ENCODE results near the gene NAV1.

The NAV1 gene

DNA sequence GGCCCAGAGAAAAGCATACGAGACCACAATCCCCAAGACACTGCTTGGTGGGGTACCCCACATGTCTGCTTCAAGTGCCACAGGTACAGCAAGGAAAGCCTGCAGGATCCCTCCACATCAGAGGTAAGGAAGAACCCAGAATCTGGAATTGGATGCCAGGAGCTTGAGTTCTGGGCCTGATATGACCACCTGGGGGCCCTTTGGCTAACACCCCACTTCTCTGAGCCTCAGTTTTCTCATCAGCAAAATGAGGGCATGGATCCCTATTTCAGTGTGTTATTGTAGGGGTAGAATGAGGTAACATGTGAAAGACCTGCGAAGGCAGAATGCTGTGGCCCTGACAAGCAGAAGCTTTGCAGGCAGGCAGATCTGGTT lies 24.5 kb downstream of the NAV1 start:
- Histone ChIP-seq H2AFZ (ENCODE audit: low read depth, low read length) (no peak overlapping the region), H3K4me1 (ENCODE audit: insufficient read depth, low read length) (no peaks in the 10 kb centered on the region), H3K27me3 (ENCODE audit: insufficient read depth, low read length) (no peaks in the 10 kb centered on the region), H3K9me3 (ENCODE audit: low read length) (no peaks in the 10 kb centered on the region), H3K4me3 (ENCODE audit: low read length) (no peak overlapping the region), H3K36me3 (ENCODE audit: insufficient read depth, low read length) (no peaks in the 10 kb centered on the region)

DNA sequence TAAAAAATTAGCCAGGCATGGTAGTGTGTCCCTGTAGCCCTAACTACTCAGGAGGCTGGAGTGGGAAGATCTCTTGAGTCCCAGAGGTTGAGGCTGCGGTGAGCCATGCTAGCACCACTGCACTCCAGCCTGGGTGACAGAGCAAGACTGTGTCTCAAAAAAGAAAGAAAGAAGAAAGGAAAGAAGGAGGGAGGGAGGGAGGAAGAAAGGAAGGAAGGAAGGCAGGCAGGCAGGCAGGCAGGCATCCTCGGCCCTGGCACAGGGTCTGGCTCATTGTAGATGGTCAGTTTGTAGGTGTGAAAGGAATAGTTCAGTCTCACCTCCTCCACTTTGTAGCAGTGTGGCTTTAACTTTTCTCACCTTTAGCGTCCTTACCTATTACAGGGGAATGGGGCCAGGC lies 25.0 kb downstream of the NAV1 start:
- H3K9me3 ChIP-seq (ENCODE audit: low read length) = no peaks in the 10 kb centered on the region
- no peaks in the 10 kb centered on the region for H3K4me1 ChIP-seq (ENCODE audit: insufficient read depth, low read length)
- no peak overlapping the region for H3K4me3 ChIP-seq (ENCODE audit: low read length)
- H2AFZ ChIP-seq (ENCODE audit: low read depth, low read length) = no peak overlapping the region
- H3K27me3 ChIP-seq (ENCODE audit: insufficient read depth, low read length) = no peaks in the 10 kb centered on the region
- H3K36me3 ChIP-seq (ENCODE audit: insufficient read depth, low read length) = no peaks in the 10 kb centered on the region

DNA sequence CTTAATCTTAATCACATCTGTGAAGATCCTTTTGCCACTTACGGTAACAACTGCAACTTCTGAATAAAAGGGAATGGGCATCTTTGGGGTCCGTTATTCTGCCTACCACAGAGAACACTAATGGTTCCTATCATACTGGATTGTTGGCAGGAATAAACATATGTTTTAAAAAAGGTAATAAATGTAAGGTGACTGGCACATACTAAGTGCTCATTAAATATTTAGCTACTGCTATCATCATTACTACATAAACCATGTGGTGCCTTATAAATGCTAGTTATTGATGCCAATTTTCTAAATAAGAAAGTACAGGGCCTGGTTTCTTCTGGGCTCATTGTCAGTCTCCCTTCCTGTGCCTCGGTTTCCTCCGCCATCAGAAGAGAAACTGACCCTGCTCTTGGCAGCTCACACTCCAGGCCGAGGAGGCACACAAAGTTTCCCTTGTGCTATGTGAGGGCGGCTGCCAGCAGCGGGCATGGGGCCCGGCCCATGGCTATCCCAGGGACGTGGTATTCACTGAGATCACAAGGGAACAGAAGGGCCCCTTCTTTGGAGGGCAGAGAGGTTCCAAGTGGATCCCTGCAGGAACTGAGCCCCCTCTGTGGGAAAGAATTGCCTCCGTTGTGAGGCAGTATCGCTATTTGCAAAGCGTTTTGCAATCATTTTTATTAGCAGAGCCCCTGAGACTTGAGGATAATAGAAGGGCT lies 26.2 kb downstream of the NAV1 start:
- Histone ChIP-seq H3K4me1 (ENCODE audit: insufficient read depth, low read length) (peaks cover under 1% of the 10 kb centered on the region), H3K36me3 (ENCODE audit: insufficient read depth, low read length) (no peaks in the 10 kb centered on the region), H3K9me3 (ENCODE audit: low read length) (no peaks in the 10 kb centered on the region), H3K27me3 (ENCODE audit: insufficient read depth, low read length) (no peaks in the 10 kb centered on the region), H2AFZ (ENCODE audit: low read depth, low read length) (no peak overlapping the region), H3K4me3 (ENCODE audit: low read length) (no peak overlapping the region)

DNA sequence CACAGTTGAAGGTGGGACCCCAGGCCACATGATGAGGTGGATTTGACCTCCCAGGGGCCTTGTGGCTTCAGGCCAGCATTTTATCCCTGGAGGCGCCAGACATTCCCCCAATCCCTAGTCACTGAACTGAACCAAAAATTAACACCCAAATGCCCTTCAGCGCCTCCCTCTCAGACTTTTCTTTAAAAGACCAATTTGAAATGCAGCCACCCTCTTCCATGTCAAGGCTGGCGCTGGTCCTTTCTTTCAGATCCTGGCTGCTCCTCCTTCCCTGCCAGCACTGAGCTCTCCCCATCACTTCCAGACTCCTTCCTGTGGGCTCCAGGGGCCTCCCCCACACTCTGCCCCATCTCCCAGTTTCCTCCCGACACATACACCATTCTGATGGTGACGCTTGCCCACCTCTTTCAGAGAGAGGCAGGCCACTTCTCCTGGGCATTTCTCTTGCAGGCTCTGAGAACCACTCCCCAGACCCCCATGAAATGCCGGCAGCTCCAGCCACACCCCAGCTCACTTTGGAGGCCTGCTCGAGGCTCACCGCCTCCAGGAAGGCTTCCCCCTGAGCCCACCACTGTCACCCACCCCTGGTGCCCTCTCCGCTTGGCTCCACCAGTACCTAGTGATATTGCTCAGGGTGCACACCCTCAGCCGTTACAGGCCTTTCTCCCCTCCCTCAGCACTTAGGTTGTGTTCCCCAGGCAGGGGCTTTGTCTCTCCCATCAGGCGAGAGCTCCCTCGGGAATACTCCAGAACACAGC lies 27.0 kb downstream of the NAV1 start:
- H3K4me3 ChIP-seq (ENCODE audit: low read length) = no peak overlapping the region
- H3K27me3 ChIP-seq (ENCODE audit: insufficient read depth, low read length) = no peaks in the 10 kb centered on the region
- no peaks in the 10 kb centered on the region for H3K9me3 ChIP-seq (ENCODE audit: low read length)
- peaks cover 8% of the 10 kb centered on the region for H3K4me1 ChIP-seq (ENCODE audit: insufficient read depth, low read length)
- no peak overlapping the region for H2AFZ ChIP-seq (ENCODE audit: low read depth, low read length)
- no peaks in the 10 kb centered on the region for H3K36me3 ChIP-seq (ENCODE audit: insufficient read depth, low read length)

DNA sequence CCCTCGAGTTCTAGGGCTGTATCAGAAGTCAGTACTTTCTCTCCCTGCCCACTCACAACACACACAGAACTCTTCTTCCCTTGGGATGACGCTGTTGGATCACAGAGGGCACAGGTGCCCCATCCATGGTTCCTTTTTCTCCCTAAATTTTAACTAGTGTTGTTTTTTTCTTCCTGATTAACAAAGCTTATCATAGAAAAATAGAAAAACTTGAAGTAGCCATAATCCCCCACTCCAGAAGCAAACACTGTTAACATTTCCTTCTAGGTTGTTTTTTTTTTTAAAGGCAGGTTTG lies 27.5 kb downstream of the NAV1 start:
- H3K9me3 ChIP-seq (ENCODE audit: low read length) = no peaks in the 10 kb centered on the region
- no peak overlapping the region for H3K4me3 ChIP-seq (ENCODE audit: low read length)
- no peaks in the 10 kb centered on the region for H3K36me3 ChIP-seq (ENCODE audit: insufficient read depth, low read length)
- H2AFZ ChIP-seq (ENCODE audit: low read depth, low read length) = no peak overlapping the region
- no peaks in the 10 kb centered on the region for H3K27me3 ChIP-seq (ENCODE audit: insufficient read depth, low read length)
- H3K4me1 ChIP-seq (ENCODE audit: insufficient read depth, low read length) = peaks cover 14% of the 10 kb centered on the region

DNA sequence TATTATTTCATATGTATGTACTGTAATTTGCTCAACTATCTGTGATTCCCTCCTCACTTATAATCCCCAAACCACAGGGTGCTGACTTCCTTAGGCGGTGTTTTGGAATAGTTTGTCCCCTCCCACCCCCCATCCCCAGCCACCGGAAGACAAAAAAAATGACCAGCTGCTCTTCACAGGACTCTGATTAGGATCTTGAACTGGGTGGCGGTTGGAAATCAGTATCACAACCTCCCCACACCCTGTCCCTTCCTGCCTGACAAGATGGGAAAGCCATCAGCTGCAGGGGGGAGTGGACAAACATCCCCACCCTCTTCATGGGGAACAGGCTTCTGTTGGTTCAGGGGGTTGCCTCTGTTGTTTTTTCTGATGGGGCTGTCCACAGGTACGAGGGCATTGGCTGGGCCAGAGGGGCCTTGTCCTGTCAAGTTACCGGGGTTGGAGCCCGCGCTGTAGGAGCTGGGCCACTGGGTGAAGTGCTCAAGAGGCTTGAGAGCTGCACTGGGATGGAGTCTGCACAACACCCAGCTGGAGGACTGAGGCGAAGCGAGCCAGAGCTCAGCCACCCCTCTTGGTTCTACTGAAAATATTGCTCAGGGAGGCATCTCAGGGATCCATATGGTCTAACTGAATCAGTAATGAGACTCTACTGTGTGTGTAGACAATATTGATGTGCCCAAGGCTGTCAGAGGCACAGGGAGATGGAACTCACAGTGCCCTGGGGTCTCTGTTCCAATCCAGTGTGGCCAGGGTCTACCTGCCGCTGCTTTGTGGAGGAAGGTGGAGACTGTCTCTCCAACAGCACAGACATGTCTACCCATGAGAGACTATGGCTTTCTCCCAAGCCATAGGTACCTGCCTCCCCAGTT lies 28.2 kb downstream of the NAV1 start:
- Histone ChIP-seq H3K9me3 (ENCODE audit: low read length) (no peaks in the 10 kb centered on the region), H3K36me3 (ENCODE audit: insufficient read depth, low read length) (no peaks in the 10 kb centered on the region), H3K4me1 (ENCODE audit: insufficient read depth, low read length) (peaks cover 15% of the 10 kb centered on the region), H3K27me3 (ENCODE audit: insufficient read depth, low read length) (no peaks in the 10 kb centered on the region), H2AFZ (ENCODE audit: low read depth, low read length) (no peak overlapping the region), H3K4me3 (ENCODE audit: low read length) (no peak overlapping the region)

DNA sequence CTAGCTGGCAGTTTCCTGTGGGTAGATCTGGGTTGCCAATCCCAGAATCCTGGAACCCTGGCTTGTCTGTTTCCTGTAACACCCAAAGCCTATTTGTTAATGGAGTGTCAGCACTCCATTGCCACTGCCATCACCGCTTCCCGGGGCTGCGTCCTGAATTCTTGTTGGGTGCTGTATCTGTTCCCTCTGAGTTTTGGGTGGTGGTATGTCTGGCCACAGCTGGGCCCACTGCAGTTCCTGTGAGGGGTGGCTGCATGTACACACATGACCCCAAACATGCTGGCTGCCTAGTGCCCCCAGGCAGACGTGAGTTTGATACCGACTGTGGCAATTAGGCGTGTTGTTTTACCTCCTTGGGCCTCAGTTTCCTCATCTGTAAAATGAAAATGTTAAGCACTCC lies 29.3 kb downstream of the NAV1 start:
- Histone ChIP-seq H3K9me3 (ENCODE audit: low read length) (no peaks in the 10 kb centered on the region), H3K27me3 (ENCODE audit: insufficient read depth, low read length) (no peaks in the 10 kb centered on the region), H3K4me3 (ENCODE audit: low read length) (no peak overlapping the region), H3K4me1 (ENCODE audit: insufficient read depth, low read length) (peaks cover 15% of the 10 kb centered on the region), H3K36me3 (ENCODE audit: insufficient read depth, low read length) (no peaks in the 10 kb centered on the region), H2AFZ (ENCODE audit: low read depth, low read length) (no peak overlapping the region)

DNA sequence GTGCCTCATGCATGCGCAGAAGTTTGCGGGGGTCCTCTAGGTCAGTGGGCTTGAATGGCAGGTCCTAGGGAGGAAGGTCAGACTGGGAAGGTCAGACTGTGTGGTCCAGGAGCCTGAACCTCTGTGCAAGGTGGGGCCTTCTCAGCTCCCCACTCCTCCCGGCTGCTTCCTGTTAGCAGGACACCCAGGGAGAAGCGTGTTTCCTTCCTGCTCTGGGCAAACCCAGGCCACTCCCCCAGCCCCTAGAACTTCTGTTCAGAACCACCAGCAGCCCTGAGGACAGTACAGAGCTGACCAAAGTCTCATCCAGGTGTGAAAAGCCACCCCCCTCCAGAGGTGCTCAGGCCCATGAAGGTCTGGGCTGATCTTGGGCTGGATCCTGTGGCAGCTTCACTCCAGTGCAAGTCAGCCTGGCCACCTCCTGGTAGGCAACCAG lies 29.9 kb downstream of the NAV1 start:
- no peaks in the 10 kb centered on the region for H3K36me3 ChIP-seq (ENCODE audit: insufficient read depth, low read length)
- no peak overlapping the region for H2AFZ ChIP-seq (ENCODE audit: low read depth, low read length)
- peaks cover 15% of the 10 kb centered on the region for H3K4me1 ChIP-seq (ENCODE audit: insufficient read depth, low read length)
- no peaks in the 10 kb centered on the region for H3K9me3 ChIP-seq (ENCODE audit: low read length)
- H3K4me3 ChIP-seq (ENCODE audit: low read length) = no peak overlapping the region
- H3K27me3 ChIP-seq (ENCODE audit: insufficient read depth, low read length) = no peaks in the 10 kb centered on the region

DNA sequence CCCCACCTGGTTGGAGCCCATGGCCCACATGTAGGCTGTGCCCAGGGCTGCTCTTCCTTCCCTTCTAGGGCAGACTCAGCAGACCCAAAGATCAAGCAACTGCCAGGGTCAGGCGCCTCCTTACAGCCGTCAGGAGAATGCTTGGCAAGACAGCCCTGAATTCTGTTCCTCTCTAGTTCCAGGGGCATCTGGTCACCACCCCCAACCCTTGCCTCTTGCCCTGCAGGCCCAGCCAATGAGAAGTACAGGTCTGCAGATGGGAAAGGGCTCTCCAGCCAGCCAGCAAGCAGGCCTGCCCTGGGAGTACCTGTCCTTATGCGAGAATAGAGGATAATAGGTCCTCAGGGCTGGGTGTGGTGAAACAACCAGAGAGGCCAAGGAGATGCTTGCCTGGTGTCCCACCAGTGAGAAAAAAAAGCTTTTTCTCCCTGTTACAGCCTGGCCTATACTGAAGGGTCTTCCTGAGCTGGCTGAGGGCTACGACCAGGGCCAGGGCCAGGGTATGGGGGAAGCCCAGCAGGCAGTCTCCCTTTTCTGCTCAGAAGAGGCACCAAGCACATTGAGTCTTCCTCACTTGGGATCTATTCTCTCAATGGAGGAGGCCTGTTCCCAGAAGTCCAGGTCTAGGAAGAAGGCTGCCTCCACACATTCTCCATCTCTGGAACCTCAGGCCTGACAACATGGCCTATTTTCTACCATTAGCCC lies 31.4 kb downstream of the NAV1 start:
- Histone ChIP-seq H3K36me3 (ENCODE audit: insufficient read depth, low read length) (no peaks in the 10 kb centered on the region), H3K4me1 (ENCODE audit: insufficient read depth, low read length) (peaks cover 15% of the 10 kb centered on the region), H2AFZ (ENCODE audit: low read depth, low read length) (no peak overlapping the region), H3K4me3 (ENCODE audit: low read length) (no peak overlapping the region), H3K27me3 (ENCODE audit: insufficient read depth, low read length) (no peaks in the 10 kb centered on the region), H3K9me3 (ENCODE audit: low read length) (no peaks in the 10 kb centered on the region)

DNA sequence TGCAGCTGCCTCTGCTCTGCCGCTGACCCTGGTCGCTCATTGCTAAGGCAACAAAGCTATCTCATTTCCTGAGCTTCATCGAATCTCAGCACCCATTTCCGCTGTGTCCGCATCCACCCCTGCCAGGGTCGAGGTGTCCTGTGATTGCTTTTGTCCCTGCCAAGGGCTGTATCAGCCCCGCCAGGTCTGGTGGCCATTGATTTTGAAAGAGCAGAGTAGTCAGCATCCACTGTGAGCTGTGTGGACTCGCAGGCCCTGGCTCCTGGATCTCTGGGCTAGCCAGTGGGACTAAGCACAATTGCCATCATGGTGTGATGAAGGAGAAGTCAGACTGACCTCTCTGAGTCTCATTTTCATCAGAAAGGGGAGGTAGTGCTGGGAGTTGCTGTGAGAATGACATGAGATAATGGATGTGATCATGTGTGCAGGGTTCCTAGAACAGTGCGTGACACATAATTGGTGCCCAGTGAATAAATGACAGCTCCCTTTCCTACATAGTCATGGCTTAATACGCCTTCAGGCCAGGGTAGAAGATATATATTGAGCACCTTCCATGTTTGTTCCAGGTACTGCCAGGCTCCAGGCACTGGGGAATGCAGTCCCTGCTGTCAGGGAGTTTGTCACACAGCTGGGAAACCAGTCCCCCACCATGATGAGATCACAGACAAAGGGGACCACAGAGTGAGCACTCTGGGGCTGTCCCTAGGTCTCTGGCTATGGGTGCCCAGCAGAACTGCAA lies 32.1 kb downstream of the NAV1 start:
- H3K4me3 ChIP-seq (ENCODE audit: low read length) = no peak overlapping the region
- H3K36me3 ChIP-seq (ENCODE audit: insufficient read depth, low read length) = no peaks in the 10 kb centered on the region
- no peaks in the 10 kb centered on the region for H3K9me3 ChIP-seq (ENCODE audit: low read length)

DNA sequence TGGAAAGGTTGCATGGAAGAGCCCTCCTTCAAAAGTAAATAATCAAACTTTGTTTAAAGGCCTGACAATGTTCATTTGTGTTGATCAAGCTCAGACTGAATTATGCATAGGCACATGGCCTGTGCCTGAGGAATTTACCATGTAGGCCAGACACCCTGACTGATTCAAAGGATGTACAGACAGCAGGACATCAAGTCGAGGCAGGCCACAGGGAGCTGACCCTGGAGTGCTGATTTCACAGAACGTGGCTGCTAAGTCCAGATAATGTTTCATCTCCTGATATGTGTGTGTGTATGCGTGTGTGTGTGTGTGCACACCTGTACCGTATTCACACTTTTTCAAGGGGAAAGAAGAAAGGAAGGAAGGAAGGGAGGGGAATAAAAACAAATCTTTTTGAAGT lies 34.1 kb downstream of the NAV1 start:
- Histone ChIP-seq H3K36me3 (ENCODE audit: insufficient read depth, low read length) (no peaks in the 10 kb centered on the region), H3K4me1 (ENCODE audit: insufficient read depth, low read length) (peaks cover 15% of the 10 kb centered on the region), H2AFZ (ENCODE audit: low read depth, low read length) (no peak overlapping the region), H3K9me3 (ENCODE audit: low read length) (no peaks in the 10 kb centered on the region), H3K4me3 (ENCODE audit: low read length) (no peak overlapping the region), H3K27me3 (ENCODE audit: insufficient read depth, low read length) (no peaks in the 10 kb centered on the region)

More for the DNA sequence above, 32.1 kb downstream of the NAV1 start:
- Histone ChIP-seq H2AFZ (ENCODE audit: low read depth, low read length) (no peak overlapping the region), H3K4me1 (ENCODE audit: insufficient read depth, low read length) (peaks cover 15% of the 10 kb centered on the region), H3K27me3 (ENCODE audit: insufficient read depth, low read length) (no peaks in the 10 kb centered on the region)

DNA sequence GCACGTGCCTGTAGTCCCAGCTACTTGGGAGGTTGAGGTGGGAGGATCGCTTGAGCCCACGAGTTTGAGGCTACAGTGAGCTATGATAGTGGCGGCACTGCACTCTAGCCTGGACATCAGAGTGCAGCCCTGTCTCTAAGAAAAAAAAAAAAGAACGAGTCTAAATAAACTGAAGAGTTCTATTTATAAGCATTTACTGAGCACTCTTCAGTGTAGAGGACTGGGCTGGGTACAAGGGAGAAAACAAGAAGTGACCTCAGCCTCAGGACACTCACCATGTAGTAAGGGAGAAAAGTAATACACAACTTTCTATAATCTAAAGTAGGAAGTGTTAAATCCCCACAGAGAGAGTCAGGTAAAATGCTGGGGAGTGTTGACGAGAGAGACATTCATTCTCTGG lies 35.0 kb downstream of the NAV1 start:
- H2AFZ ChIP-seq (ENCODE audit: low read depth, low read length) = no peak overlapping the region
- no peak overlapping the region for H3K4me3 ChIP-seq (ENCODE audit: low read length)
- peaks cover 15% of the 10 kb centered on the region for H3K4me1 ChIP-seq (ENCODE audit: insufficient read depth, low read length)
- no peaks in the 10 kb centered on the region for H3K27me3 ChIP-seq (ENCODE audit: insufficient read depth, low read length)
- H3K36me3 ChIP-seq (ENCODE audit: insufficient read depth, low read length) = no peaks in the 10 kb centered on the region
- no peaks in the 10 kb centered on the region for H3K9me3 ChIP-seq (ENCODE audit: low read length)
